Transverse colon (tissue), 4 donors: ENCODE results near the gene TWIST1. TPM values are rescaled to one million over a fixed set of nuclear protein-coding genes. Genes with fewer than 3 reads are reported as not detected.

Experiments
- DNase-seq: peaks from one replicate; pipeline ENCODE4 v3.0.0-alpha.2; 2019
- H3K27ac ChIP-seq, 4 donors: fragments of 200-600 bp; sonication (generic); 2 replicates each; pipeline ENCODE4 v1.5.1; 2016 to 2018; ENCODE audit warnings: inconsistent platforms in 4 of 4
- H3K27me3 ChIP-seq: fragments of 200-600 bp; sonication (generic); 2 replicates; pipeline ENCODE4 v1.5.1; 2017; ENCODE audit warnings: inconsistent platforms
- H3K36me3 ChIP-seq, 4 donors: fragments of 200-600 bp; sonication (generic); 2 replicates each; pipeline ENCODE4 v1.5.1; 2017 to 2019; ENCODE audit warnings: inconsistent platforms in 4 of 4
- H3K4me1 ChIP-seq, 4 donors: fragments of 200-600 bp; sonication (generic); 2 replicates each; pipeline ENCODE4 v1.5.1; 2017 to 2020; ENCODE audit warnings: inconsistent platforms in 4 of 4
- H3K4me3 ChIP-seq, 4 donors: fragments of 200-600 bp; sonication (generic); 1 replicate in 1 of 4; 2 replicates in 3 of 4; pipeline versions ENCODE4 v1.5.1 to v1.6.1; 2017 to 2019; ENCODE audit warnings: inconsistent platforms in 4 of 4
- H3K9me3 ChIP-seq, 2 donors: fragments of 200-600 bp; sonication (generic); 2 replicates each; pipeline ENCODE4 v1.5.1; 2017 to 2019; ENCODE audit warnings: inconsistent platforms in 2 of 2
- EP300 ChIP-seq: sonication (generic); formaldehyde crosslinking; IDR thresholded peaks from one replicate; pipeline ENCODE4 v1.6.1; 2017; ENCODE audit warnings: antibody characterized with exemption, low read depth
- POLR2A ChIP-seq: fragments of 450-650 bp; IDR thresholded peaks from one replicate; pipeline ENCODE4 v1.6.1; 2016; ENCODE audit warnings: antibody characterized with exemption, mild to moderate bottlenecking, moderate library complexity
- POLR2AphosphoS5 ChIP-seq, 3 donors: sonication (generic); formaldehyde crosslinking; IDR thresholded peaks; one replicate each; pipeline ENCODE4 v1.6.1; 2016; ENCODE audit warnings: antibody characterized with exemption in 3 of 3
- WGBS, 2 donors: methylation state at CpG; one replicate each; pipeline ENCODE4 v1.1.5; 2018; ENCODE audit warnings: low coverage in 1 of 2; 5-methylcytosine and 5-hydroxymethylcytosine counted together
- in situ Hi-C, 4 donors: fragments of 200-750 bp; cut with MboI; loops; one replicate each; pipeline versions ENCODE4 v1.15.0 to v1.15.1; 2017; ENCODE audit warnings: low sequenced_read_pairs in 3 of 4, low pct_ligation_motif_present in 1 of 4, low pct_unique_long_range_greater_than_20kb in 1 of 4
- intact Hi-C: fragments of 100-400 bp; cut with DNase I; formaldehyde crosslinking; loops from one replicate; pipeline ENCODE4 v1.15.1; 2023; ENCODE audit warnings: low total_unique reads
- total RNA-seq, 4 donors: library from RNA; depleted of rRNA; stranded (reverse); fragments of >200 nt; gene quantifications; one replicate each; pipeline ENCODE4 v1.1.0, GENCODE V29; 2016
- TF ChIP-seq, protein P1 (sequence below), 5 experiments: fragments of 200-600 bp in 3 of 5; fragments of 450-650 bp in 2 of 5; sonication (generic) in 3 of 5; IDR thresholded peaks; 1 replicate in 2 of 5; 2 replicates in 3 of 5; pipeline ENCODE4 v1.5.1; 2016 to 2017; ENCODE audit warnings: antibody characterized with exemption in 5 of 5, inconsistent platforms in 3 of 5, mild to moderate bottlenecking in 2 of 5, moderate library complexity in 1 of 5

Gene TWIST1
- total RNA-seq, 4 donors from 2014 or later: 0.41 to 0.64 TPM; not detected in 2

DNA sequence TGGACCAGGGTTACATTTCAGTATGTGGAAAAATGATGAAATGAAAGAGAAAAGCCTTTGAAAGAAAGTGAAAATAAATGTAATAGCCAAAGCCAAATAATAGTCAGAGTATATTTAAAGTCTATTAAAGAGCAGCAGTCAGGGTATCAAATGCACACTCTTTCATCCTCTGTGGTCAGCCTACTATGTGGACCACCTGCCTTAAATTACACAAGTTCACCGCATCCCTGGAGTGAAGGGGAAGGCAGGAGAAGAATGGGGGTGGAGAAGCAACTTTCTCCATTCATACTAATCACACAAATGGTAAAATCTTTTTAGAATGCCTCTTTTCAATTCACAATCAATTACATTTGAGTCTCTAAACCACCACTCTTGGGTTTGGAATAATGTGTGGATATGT lies 16.0 kb downstream of the TWIST1 start:
- no peaks in the 10 kb centered on the region for H3K36me3 ChIP-seq
- H3K4me3 ChIP-seq: no peak overlapping the region
- no peak overlapping the region for H3K27ac ChIP-seq
- in situ Hi-C loops (no loop called here), intact Hi-C loops (no loop called here)
- H3K27me3 ChIP-seq: peaks cover 50% of the 10 kb centered on the region
- 71 to 94% methylated on average over 1 of the region's 1 CpG for WGBS, 2 donors
- H3K9me3 ChIP-seq: no peaks in the 10 kb centered on the region
- DNase-seq: no peak
- peaks cover 0 to 2% (median 0%) of the 10 kb centered on the region in 4 donors for H3K4me1 ChIP-seq
- TF ChIP-seq EP300: no peak
- TF ChIP-seq, protein P1, sequence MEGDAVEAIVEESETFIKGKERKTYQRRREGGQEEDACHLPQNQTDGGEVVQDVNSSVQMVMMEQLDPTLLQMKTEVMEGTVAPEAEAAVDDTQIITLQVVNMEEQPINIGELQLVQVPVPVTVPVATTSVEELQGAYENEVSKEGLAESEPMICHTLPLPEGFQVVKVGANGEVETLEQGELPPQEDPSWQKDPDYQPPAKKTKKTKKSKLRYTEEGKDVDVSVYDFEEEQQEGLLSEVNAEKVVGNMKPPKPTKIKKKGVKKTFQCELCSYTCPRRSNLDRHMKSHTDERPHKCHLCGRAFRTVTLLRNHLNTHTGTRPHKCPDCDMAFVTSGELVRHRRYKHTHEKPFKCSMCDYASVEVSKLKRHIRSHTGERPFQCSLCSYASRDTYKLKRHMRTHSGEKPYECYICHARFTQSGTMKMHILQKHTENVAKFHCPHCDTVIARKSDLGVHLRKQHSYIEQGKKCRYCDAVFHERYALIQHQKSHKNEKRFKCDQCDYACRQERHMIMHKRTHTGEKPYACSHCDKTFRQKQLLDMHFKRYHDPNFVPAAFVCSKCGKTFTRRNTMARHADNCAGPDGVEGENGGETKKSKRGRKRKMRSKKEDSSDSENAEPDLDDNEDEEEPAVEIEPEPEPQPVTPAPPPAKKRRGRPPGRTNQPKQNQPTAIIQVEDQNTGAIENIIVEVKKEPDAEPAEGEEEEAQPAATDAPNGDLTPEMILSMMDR (IDR thresholded peaks at IDR 0.05): no peak
- no peak for TF ChIP-seq POLR2A

DNA sequence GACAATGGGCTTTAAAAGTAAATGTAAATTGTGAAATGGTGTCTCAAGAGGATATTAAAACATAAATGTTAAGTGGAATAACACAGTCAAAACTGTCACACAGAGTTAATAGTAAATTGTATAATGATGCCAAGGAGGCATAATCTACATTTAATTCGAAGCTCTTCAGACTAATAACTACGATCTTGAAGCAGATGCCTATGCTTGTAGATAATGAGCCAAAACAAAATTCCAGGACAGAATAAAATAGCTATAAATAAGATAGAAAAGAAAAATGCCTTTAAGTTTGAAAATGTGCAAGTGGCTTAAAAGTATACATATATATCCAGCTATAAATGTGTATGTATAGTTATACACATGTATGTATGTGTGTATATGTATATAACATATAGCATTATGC lies 17.5 kb downstream of the TWIST1 start:
- DNase-seq: no peak
- no peak overlapping the region for H3K4me3 ChIP-seq
- H3K9me3 ChIP-seq: no peaks in the 10 kb centered on the region
- intact Hi-C loops: no loop called here
- H3K36me3 ChIP-seq: no peaks in the 10 kb centered on the region
- 56 to 67% methylated on average over 2 of the region's 2 CpGs for WGBS, 2 donors
- TF ChIP-seq, protein P1 (IDR thresholded peaks at IDR 0.05): no peak
- TF ChIP-seq POLR2AphosphoS5 (IDR thresholded peaks at IDR 0.05) (no peak), EP300 (no peak), POLR2A (no peak)
- in situ Hi-C loops: no loop called here
- H3K27me3 ChIP-seq: peaks cover 35% of the 10 kb centered on the region
- H3K4me1 ChIP-seq: no peaks in the 10 kb centered on the region
- H3K27ac ChIP-seq: no peak overlapping the region

DNA sequence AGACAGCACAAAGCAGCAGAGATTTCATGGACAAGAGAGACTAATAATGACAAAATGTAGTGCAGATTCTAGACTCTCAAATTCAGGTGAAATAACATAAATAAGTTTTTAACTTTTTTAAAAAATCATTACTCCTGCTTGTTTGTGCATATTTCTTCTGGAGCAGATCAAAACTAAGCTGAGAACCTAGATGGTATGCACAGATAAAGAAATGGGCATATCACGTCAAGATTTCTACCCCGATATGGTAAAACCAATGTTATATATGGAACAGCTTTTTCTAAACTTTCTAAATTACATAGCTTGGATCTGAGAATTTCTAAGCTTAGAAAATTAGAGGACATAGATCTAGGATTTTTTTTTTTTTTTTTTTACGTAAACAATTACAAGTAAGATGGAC lies 18.2 kb downstream of the TWIST1 start:
- in situ Hi-C loops: no loop called here
- intact Hi-C loops: no loop called here
- Histone ChIP-seq H3K9me3 (no peaks in the 10 kb centered on the region), H3K27me3 (peaks cover 27% of the 10 kb centered on the region), H3K4me1 (no peaks in the 10 kb centered on the region), H3K4me3 (no peak overlapping the region), H3K27ac (no peak overlapping the region), H3K36me3 (no peaks in the 10 kb centered on the region)
- TF ChIP-seq POLR2AphosphoS5 (IDR thresholded peaks at IDR 0.05) (no peak), POLR2A (no peak), EP300 (no peak)
- TF ChIP-seq, protein P1 (IDR thresholded peaks at IDR 0.05): no peak
- DNase-seq: no peak
- 79 to 91% methylated on average over 3 of the region's 3 CpGs for WGBS, 2 donors

DNA sequence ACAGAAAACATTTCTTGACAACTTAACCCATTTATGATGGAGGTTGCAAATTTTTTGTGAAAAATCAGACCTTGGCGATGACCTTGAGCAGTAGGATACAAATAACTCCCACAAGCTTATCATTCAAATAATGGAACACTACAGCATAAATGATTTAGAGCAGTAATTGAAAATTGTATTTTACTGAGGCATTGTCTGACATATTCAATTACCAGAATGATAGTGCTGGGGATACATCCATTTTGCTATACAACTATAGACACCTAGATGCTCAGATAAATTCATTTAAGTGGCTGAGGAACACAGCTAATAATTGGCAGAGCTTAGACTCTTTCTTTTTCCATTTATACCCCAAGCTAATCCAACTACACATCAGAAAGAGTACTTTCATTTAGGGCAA lies 18.9 kb downstream of the TWIST1 start:
- in situ Hi-C loops (no loop called here), intact Hi-C loops (no loop called here)
- H3K36me3 ChIP-seq: no peaks in the 10 kb centered on the region
- H3K27me3 ChIP-seq: peaks cover 25% of the 10 kb centered on the region
- no peak overlapping the region for H3K4me3 ChIP-seq
- H3K9me3 ChIP-seq: no peaks in the 10 kb centered on the region
- 94 to 95% methylated on average over 1 of the region's 1 CpG for WGBS, 2 donors
- H3K27ac ChIP-seq: no peak overlapping the region
- no peak for DNase-seq
- H3K4me1 ChIP-seq: no peaks in the 10 kb centered on the region
- TF ChIP-seq POLR2AphosphoS5 (IDR thresholded peaks at IDR 0.05): no peak
- TF ChIP-seq EP300: no peak
- no peak for TF ChIP-seq POLR2A
- TF ChIP-seq, protein P1 (IDR thresholded peaks at IDR 0.05): no peak
